ENCODE measurements around the gene RRP12. TPM values are rescaled to one million over a fixed set of nuclear protein-coding genes. Genes with fewer than 3 reads are reported as not detected.
A peak's percentile ranks its signal among the peaks of the same experiment; 100 is the strongest.

RRP12 gene, protein sequence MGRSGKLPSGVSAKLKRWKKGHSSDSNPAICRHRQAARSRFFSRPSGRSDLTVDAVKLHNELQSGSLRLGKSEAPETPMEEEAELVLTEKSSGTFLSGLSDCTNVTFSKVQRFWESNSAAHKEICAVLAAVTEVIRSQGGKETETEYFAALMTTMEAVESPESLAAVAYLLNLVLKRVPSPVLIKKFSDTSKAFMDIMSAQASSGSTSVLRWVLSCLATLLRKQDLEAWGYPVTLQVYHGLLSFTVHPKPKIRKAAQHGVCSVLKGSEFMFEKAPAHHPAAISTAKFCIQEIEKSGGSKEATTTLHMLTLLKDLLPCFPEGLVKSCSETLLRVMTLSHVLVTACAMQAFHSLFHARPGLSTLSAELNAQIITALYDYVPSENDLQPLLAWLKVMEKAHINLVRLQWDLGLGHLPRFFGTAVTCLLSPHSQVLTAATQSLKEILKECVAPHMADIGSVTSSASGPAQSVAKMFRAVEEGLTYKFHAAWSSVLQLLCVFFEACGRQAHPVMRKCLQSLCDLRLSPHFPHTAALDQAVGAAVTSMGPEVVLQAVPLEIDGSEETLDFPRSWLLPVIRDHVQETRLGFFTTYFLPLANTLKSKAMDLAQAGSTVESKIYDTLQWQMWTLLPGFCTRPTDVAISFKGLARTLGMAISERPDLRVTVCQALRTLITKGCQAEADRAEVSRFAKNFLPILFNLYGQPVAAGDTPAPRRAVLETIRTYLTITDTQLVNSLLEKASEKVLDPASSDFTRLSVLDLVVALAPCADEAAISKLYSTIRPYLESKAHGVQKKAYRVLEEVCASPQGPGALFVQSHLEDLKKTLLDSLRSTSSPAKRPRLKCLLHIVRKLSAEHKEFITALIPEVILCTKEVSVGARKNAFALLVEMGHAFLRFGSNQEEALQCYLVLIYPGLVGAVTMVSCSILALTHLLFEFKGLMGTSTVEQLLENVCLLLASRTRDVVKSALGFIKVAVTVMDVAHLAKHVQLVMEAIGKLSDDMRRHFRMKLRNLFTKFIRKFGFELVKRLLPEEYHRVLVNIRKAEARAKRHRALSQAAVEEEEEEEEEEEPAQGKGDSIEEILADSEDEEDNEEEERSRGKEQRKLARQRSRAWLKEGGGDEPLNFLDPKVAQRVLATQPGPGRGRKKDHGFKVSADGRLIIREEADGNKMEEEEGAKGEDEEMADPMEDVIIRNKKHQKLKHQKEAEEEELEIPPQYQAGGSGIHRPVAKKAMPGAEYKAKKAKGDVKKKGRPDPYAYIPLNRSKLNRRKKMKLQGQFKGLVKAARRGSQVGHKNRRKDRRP (N-terminal part only)
- total RNA-seq, result 15.2 TPM
- long read RNA-seq, full-length matches to known transcripts, result 16 of 43 reads
- long read RNA-seq, partial matches to known transcripts, result 22 of 43 reads
- long read RNA-seq, other reads (novel, unspliced or antisense), result 5 of 43 reads

GRCh38 chr10:97400665-97401454 is at the start of gene RRP12:
TSS of gene RRP12 (minus strand) at chr10:97401340. CDS start at chr10:97401231, 109 bp downstream.
- Histone ChIP-seq H3K27ac (replicated peaks) (peak within 1 kb of the TSS; percentile 71), H3K27me3 (ENCODE audit: low read depth) (no peaks in the 10 kb centered on the region), H3K9me3 (replicated peaks) (no peaks in the 10 kb centered on the region), H3K4me3 (peak within 1 kb of the TSS; percentile 76), H3K36me3 (peaks cover 17% of the 10 kb centered on the region), H3K4me1 (peaks cover 19% of the 10 kb centered on the region)
- TF ChIP-seq, protein P1, sequence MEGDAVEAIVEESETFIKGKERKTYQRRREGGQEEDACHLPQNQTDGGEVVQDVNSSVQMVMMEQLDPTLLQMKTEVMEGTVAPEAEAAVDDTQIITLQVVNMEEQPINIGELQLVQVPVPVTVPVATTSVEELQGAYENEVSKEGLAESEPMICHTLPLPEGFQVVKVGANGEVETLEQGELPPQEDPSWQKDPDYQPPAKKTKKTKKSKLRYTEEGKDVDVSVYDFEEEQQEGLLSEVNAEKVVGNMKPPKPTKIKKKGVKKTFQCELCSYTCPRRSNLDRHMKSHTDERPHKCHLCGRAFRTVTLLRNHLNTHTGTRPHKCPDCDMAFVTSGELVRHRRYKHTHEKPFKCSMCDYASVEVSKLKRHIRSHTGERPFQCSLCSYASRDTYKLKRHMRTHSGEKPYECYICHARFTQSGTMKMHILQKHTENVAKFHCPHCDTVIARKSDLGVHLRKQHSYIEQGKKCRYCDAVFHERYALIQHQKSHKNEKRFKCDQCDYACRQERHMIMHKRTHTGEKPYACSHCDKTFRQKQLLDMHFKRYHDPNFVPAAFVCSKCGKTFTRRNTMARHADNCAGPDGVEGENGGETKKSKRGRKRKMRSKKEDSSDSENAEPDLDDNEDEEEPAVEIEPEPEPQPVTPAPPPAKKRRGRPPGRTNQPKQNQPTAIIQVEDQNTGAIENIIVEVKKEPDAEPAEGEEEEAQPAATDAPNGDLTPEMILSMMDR (IDR thresholded peaks at IDR 0.05; ENCODE audit: borderline replicate concordance), result no peak
- DNase-seq, result peak; percentile 61
- intact Hi-C loops (cut with micrococcal nuclease), result no loop called here

- peaks cover 34% of the 10 kb centered on the region for H3K36me3 ChIP-seq
- no peak for DNase-seq
- H3K9me3 ChIP-seq (replicated peaks), result no peaks in the 10 kb centered on the region
- no peaks in the 10 kb centered on the region for H3K27me3 ChIP-seq (ENCODE audit: low read depth)
- TF ChIP-seq, protein P1 (IDR thresholded peaks at IDR 0.05; ENCODE audit: borderline replicate concordance), result no peak
- H3K4me1 ChIP-seq, result peaks cover 92% of the 10 kb centered on the region
- no peak overlapping the region for H3K4me3 ChIP-seq
- peak overlapping the region; percentile 81 for H3K27ac ChIP-seq (replicated peaks)
- intact Hi-C loops (cut with micrococcal nuclease), result no loop called here
These were observed 49.7 kb upstream of the RRP12 start for GRCh38 chr10:97450828-97451227.

DNA sequence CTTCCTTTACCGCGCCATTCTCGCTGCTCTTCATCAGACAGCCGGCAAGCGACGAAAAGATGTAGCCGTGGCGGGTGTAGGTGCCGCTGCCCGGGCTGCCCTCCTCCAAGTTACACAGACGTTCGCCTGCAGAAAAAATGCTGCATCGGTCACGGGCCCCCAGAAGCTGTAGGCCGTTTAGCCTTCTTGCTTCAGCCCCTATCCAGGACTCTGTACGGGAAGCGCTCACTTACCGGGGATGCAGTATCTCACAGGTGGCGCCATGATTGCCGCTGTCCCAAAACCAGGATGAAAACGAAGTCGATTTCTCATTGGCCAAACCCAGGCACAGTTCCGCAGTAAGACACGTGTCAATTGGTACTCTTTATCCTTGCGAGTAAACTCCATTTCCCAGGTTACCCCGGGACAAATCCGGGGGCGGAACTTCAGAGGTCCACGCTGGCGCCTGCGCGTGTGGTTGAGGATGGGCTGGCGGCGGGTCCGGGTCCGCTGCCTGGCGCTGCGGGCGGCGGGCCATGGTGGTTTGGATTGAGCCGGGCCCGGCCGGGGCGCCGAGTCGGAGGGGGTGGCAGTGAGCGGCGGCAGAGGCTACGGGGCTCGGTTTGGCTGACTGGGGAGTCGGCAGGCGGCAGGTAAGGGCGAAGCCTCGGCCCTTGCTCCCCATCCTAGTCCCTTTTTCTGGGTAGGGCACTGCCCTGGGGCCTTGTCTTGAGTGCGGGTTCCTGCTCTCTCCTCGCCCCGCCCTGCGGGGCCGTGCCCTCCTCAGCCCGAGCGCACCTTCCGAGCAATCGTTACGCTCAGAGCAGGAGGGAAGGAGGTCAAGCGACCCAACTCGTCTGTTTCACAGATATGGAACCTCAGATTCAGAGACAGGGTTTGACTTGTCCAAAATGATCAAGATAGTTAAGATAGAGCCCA is 44.8 kb upstream of the RRP12 start, which contains the start of the genes EXOSC1 and ZDHHC16:
TSS of gene EXOSC1 (minus strand) at position 285 of the 918 bp plus-strand sequence. CDS start at position 264, 21 bp downstream.
TSS of gene ZDHHC16 (plus strand) at position 454 of the 918 bp plus-strand sequence. CDS start 5,501 bp downstream, outside the sequence.
- peak; percentile 90 for DNase-seq
- H3K9me3 ChIP-seq (replicated peaks), result no peaks in the 10 kb centered on the region
- H3K4me3 ChIP-seq, result peak within 1 kb of the TSS; percentile 84
- intact Hi-C loops (cut with micrococcal nuclease), result no loop called here
- peak within 1 kb of the TSS; percentile 83 for H3K27ac ChIP-seq (replicated peaks)
- TF ChIP-seq, protein P1 (IDR thresholded peaks at IDR 0.05; ENCODE audit: borderline replicate concordance), result no peak
- H3K4me1 ChIP-seq, result peaks cover 64% of the 10 kb centered on the region
- H3K36me3 ChIP-seq, result peaks cover 14% of the 10 kb centered on the region
- no peaks in the 10 kb centered on the region for H3K27me3 ChIP-seq (ENCODE audit: low read depth)

DNA sequence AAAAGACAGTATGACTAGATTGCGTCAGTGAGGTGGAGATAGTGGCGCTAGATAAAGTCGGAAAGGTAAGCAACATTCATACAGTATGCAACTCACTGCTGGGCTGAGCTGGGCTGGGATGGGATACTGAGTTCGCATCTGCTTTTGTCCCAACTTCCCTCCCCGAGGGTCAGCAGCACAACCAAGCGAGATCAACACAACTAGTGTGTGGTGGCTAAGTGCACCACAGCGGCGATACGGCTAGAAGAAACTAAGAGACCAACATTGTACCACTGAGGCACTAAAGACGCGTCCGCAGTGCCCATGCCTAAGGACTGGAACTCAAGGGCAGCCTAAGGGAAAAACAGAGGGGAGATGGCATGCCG is 44.2 kb upstream of the RRP12 start:
- Histone ChIP-seq H3K27me3 (ENCODE audit: low read depth) (no peaks in the 10 kb centered on the region), H3K9me3 (replicated peaks) (no peaks in the 10 kb centered on the region), H3K36me3 (peaks cover 20% of the 10 kb centered on the region), H3K4me3 (peak overlapping the region; percentile 84), H3K4me1 (peaks cover 57% of the 10 kb centered on the region), H3K27ac (replicated peaks) (peak overlapping the region; percentile 83)
- TF ChIP-seq, protein P1 (IDR thresholded peaks at IDR 0.05; ENCODE audit: borderline replicate concordance), result no peak
- no peak for DNase-seq
- intact Hi-C loops (cut with micrococcal nuclease), result no loop called here

All from left ventricle myocardium inferior (tissue), 1 donor.